SK-N-SH treated with all-trans-retinoic acid at 6 μM for 48 hours (cell line): ENCODE measurements around the gene GCHFR.

Experiments used
- ATAC-seq: fragments of 200-7000 bp; cut with Tn5 transposase; 3 replicates; pipeline ENCODE4 v1.9.1; 2020; ENCODE audit warnings: mild to moderate bottlenecking, moderate library complexity
- ARNTL ChIP-seq: fragments of 450-650 bp; formaldehyde crosslinking; IDR thresholded peaks from 2 replicates; pipeline ENCODE4 v1.5.0; 2020; ENCODE audit warnings: low read depth, mild to moderate bottlenecking, moderate library complexity, borderline replicate concordance
- CREB5 ChIP-seq: fragments of 250-450 bp; sonication (Bioruptor Pico); IDR thresholded peaks from 2 replicates; pipeline ENCODE4 v1.5.1; 2020; ENCODE audit warnings: low read depth, mild to moderate bottlenecking, moderate library complexity
- CSDC2 ChIP-seq: fragments of 250-450 bp; sonication (Bioruptor Pico); IDR thresholded peaks from 2 replicates; pipeline ENCODE4 v1.5.0; 2020; ENCODE audit warnings: mild to moderate bottlenecking, moderate library complexity
- CSRNP3 ChIP-seq: fragments of 250-450 bp; sonication (Bioruptor Pico); IDR thresholded peaks from 2 replicates; pipeline ENCODE4 v1.5.1; 2021; ENCODE audit warnings: mild to moderate bottlenecking, moderate library complexity
- ESRRG ChIP-seq: fragments of 250-450 bp; sonication (Bioruptor Pico); IDR thresholded peaks from 2 replicates; pipeline ENCODE4 v1.6.1; 2021; ENCODE audit warnings: mild to moderate bottlenecking
- GLIS3 ChIP-seq: fragments of 250-450 bp; sonication (Bioruptor Pico); IDR thresholded peaks from 2 replicates; pipeline ENCODE4 v1.5.0; 2020; ENCODE audit warnings: mild to moderate bottlenecking, moderate library complexity
- ISL1 ChIP-seq: fragments of 250-450 bp; sonication (Bioruptor Pico); IDR thresholded peaks from 2 replicates; pipeline ENCODE4 v2.1.2; 2022; ENCODE audit warnings: mild to moderate bottlenecking, moderate library complexity
- OSR1 ChIP-seq: fragments of 250-450 bp; sonication (Bioruptor Pico); IDR thresholded peaks from 2 replicates; pipeline ENCODE4 v1.8.0; 2022; ENCODE audit warnings: moderate library complexity, mild to moderate bottlenecking, inconsistent platforms
- PATZ1 ChIP-seq: fragments of 250-450 bp; sonication (Bioruptor Pico); IDR thresholded peaks from 2 replicates; pipeline ENCODE4 v1.8.0; 2020; ENCODE audit warnings: mild to moderate bottlenecking, moderate library complexity, borderline replicate concordance
- POU6F1 ChIP-seq: fragments of 250-450 bp; sonication (Bioruptor Pico); IDR thresholded peaks from 2 replicates; pipeline ENCODE4 v1.8.0; 2021; ENCODE audit warnings: low read depth, mild to moderate bottlenecking, moderate library complexity, borderline replicate concordance
- PPARA ChIP-seq: fragments of 250-450 bp; sonication (Bioruptor Pico); IDR thresholded peaks from 2 replicates; pipeline ENCODE4 v1.5.0; 2020; ENCODE audit warnings: mild to moderate bottlenecking, borderline replicate concordance
- RARB ChIP-seq: fragments of 250-450 bp; sonication (Bioruptor Pico); IDR thresholded peaks from 2 replicates; pipeline ENCODE4 v1.8.0; 2021; ENCODE audit warnings: mild to moderate bottlenecking, moderate library complexity
- SNAI2 ChIP-seq: fragments of 250-450 bp; sonication (Bioruptor Pico); IDR thresholded peaks from 2 replicates; pipeline ENCODE4 v1.5.0; 2020; ENCODE audit warnings: mild to moderate bottlenecking, moderate library complexity
- TSHZ2 ChIP-seq: fragments of 250-450 bp; sonication (Bioruptor Pico); IDR thresholded peaks from 2 replicates; pipeline ENCODE4 v1.5.0; 2020; ENCODE audit warnings: mild to moderate bottlenecking, moderate library complexity
- ZC3H10 ChIP-seq: fragments of 250-450 bp; sonication (Bioruptor Pico); IDR thresholded peaks from 2 replicates; pipeline ENCODE4 v1.5.1; 2021; ENCODE audit warnings: mild to moderate bottlenecking, moderate library complexity
- ZFP3 ChIP-seq: fragments of 250-450 bp; sonication (Bioruptor Pico); IDR thresholded peaks from 2 replicates; pipeline ENCODE4 v1.5.0; 2020; ENCODE audit warnings: mild to moderate bottlenecking, moderate library complexity
- ZFP30 ChIP-seq: fragments of 450-650 bp; formaldehyde crosslinking; IDR thresholded peaks from 2 replicates; pipeline ENCODE4 v1.5.0; 2022; ENCODE audit warnings: mild to moderate bottlenecking, moderate library complexity
- ZNF565 ChIP-seq: fragments of 450-650 bp; formaldehyde crosslinking; conservative IDR thresholded peaks from 2 replicates; pipeline ENCODE4 v1.5.0; 2020; ENCODE audit warnings: low read depth, mild to moderate bottlenecking, moderate library complexity
- ZNF70 ChIP-seq: fragments of 450-650 bp; formaldehyde crosslinking; IDR thresholded peaks from 2 replicates; pipeline ENCODE4 v1.5.0; 2020; ENCODE audit warnings: mild to moderate bottlenecking, moderate library complexity

Gene GCHFR

GRCh38 chr15:40815042-40815698 lies 51.3 kb downstream of the GCHFR start:
- no peak; the same call in 1 of the 3 replicates for ATAC-seq
- TF ChIP-seq ARNTL (CRISPR knock-in tag) (no peak), RARB (CRISPR knock-in tag) (no peak), CSRNP3 (CRISPR knock-in tag) (no peak), ZFP3 (no peak), ZFP30 (no peak), ZC3H10 (no peak), PATZ1 (CRISPR knock-in tag) (no peak), SNAI2 (no peak), POU6F1 (CRISPR knock-in tag) (no peak), ZNF565 (CRISPR knock-in tag) (no peak), ESRRG (CRISPR knock-in tag) (no peak), OSR1 (CRISPR knock-in tag) (no peak), TSHZ2 (CRISPR knock-in tag) (no peak), CREB5 (CRISPR knock-in tag) (no peak), GLIS3 (CRISPR knock-in tag) (no peak), PPARA (CRISPR knock-in tag) (no peak), CSDC2 (CRISPR knock-in tag) (no peak), ZNF70 (CRISPR knock-in tag) (no peak), ISL1 (CRISPR knock-in tag) (no peak)
